ENCODE measurements around the gene CERS2. TPM values are rescaled to one million over a fixed set of nuclear protein-coding genes. Genes with fewer than 3 reads are reported as not detected.

The CERS2 gene
- total RNA-seq, 1 experiment from 2014 or later = 226 TPM

GRCh38 chr1:150987924-150988323 lies 13.3 kb upstream of the CERS2 start:
- no peak overlapping the region for H3K4me3 Mint-ChIP-seq (ENCODE audit: low read depth, unreplicated experiment)
- H3K36me3 Mint-ChIP-seq (ENCODE audit: insufficient read depth, unreplicated experiment) = peaks cover 10% of the 10 kb centered on the region
- no peak overlapping the region for H3K27ac Mint-ChIP-seq (ENCODE audit: unreplicated experiment)
- TF ChIP-seq CTCF (IDR thresholded peaks at IDR 0.05; ENCODE audit: unreplicated experiment) = no peak
- intact Hi-C loops (cut with micrococcal nuclease; ENCODE audit: unreplicated experiment) = no loop called here
- H3K27me3 Mint-ChIP-seq (ENCODE audit: unreplicated experiment) = no peaks in the 10 kb centered on the region
- no peak for DNase-seq
- CTCF ChIA-PET = no interaction called here
- no peaks in the 10 kb centered on the region for H3K9me3 Mint-ChIP-seq (ENCODE audit: low read depth, unreplicated experiment)
- no TSS peak for BruUV-seq (replicated peaks)
- peaks cover 33% of the 10 kb centered on the region for H3K4me1 Mint-ChIP-seq (ENCODE audit: low read depth, unreplicated experiment)

- Mint-ChIP-seq H3K36me3 (ENCODE audit: insufficient read depth, unreplicated experiment) (peaks cover 16% of the 10 kb centered on the region), H3K27ac (ENCODE audit: unreplicated experiment) (no peak overlapping the region), H3K4me3 (ENCODE audit: low read depth, unreplicated experiment) (no peak overlapping the region), H3K27me3 (ENCODE audit: unreplicated experiment) (no peaks in the 10 kb centered on the region), H3K4me1 (ENCODE audit: low read depth, unreplicated experiment) (peaks cover 54% of the 10 kb centered on the region), H3K9me3 (ENCODE audit: low read depth, unreplicated experiment) (no peaks in the 10 kb centered on the region)
- intact Hi-C loops (cut with micrococcal nuclease; ENCODE audit: unreplicated experiment) = no loop called here
- no peak for TF ChIP-seq CTCF (IDR thresholded peaks at IDR 0.05; ENCODE audit: unreplicated experiment)
- TSS peak; percentile 11 for BruUV-seq (replicated peaks)
- DNase-seq = no peak
- CTCF ChIA-PET = interaction anchor here (0.6 to 1.7 kb wide), 4 partner anchors 9 to 760 kb away, joined by 3 to 4 read pairs (median 4); partner anchors contain the start of gene MINDY1
Observed at GRCh38 chr1:150985179-150985825, 10.7 kb upstream of the CERS2 start.

GRCh38 chr1:150981805-150982712 lies 7.4 kb upstream of the CERS2 start, which contains the start of gene ANXA9:
ANXA9 (plus strand) TSS chr1:150982292; CDS start chr1:150983106, 814 bp downstream.
- H3K4me1 Mint-ChIP-seq (ENCODE audit: low read depth, unreplicated experiment) = peaks cover 62% of the 10 kb centered on the region
- TF ChIP-seq CTCF (IDR thresholded peaks at IDR 0.05; ENCODE audit: unreplicated experiment) = no peak
- CTCF ChIA-PET = interaction anchor here (0.5 to 2.3 kb wide), 9 partner anchors 14 to 285 kb away, joined by 3 to 32 read pairs (median 4); partner anchors contain the start of genes GOLPH3L, MINDY1 and SETDB1
- no peaks in the 10 kb centered on the region for H3K27me3 Mint-ChIP-seq (ENCODE audit: unreplicated experiment)
- no TSS peak for BruUV-seq (replicated peaks)
- H3K9me3 Mint-ChIP-seq (ENCODE audit: low read depth, unreplicated experiment) = no peaks in the 10 kb centered on the region
- H3K36me3 Mint-ChIP-seq (ENCODE audit: insufficient read depth, unreplicated experiment) = peaks cover 12% of the 10 kb centered on the region
- DNase-seq = peak; percentile 73
- intact Hi-C loops (cut with micrococcal nuclease; ENCODE audit: unreplicated experiment) = no loop called here
- peak within 1 kb of the TSS; percentile 90 for H3K27ac Mint-ChIP-seq (ENCODE audit: unreplicated experiment)
- H3K4me3 Mint-ChIP-seq (ENCODE audit: low read depth, unreplicated experiment) = peak within 1 kb of the TSS; percentile 60

- CTCF ChIA-PET = interaction anchor here (0.6 to 2.3 kb wide), 10 partner anchors 7 to 426 kb away, joined by 3 to 32 read pairs (median 4); partner anchors contain the start of genes GOLPH3L, MINDY1 and SETDB1
- Mint-ChIP-seq H3K4me3 (ENCODE audit: low read depth, unreplicated experiment) (peak overlapping the region; percentile 60), H3K27ac (ENCODE audit: unreplicated experiment) (peak overlapping the region; percentile 90), H3K27me3 (ENCODE audit: unreplicated experiment) (no peaks in the 10 kb centered on the region), H3K4me1 (ENCODE audit: low read depth, unreplicated experiment) (peaks cover 69% of the 10 kb centered on the region), H3K36me3 (ENCODE audit: insufficient read depth, unreplicated experiment) (peaks cover 13% of the 10 kb centered on the region), H3K9me3 (ENCODE audit: low read depth, unreplicated experiment) (no peaks in the 10 kb centered on the region)
- no TSS peak for BruUV-seq (replicated peaks)
- no peak for TF ChIP-seq CTCF (IDR thresholded peaks at IDR 0.05; ENCODE audit: unreplicated experiment)
- peak; percentile 79 for DNase-seq
- intact Hi-C loops (cut with micrococcal nuclease; ENCODE audit: unreplicated experiment) = no loop called here
Observed at GRCh38 chr1:150981177-150981804, 6.7 kb upstream of the CERS2 start.

Data from Calu3 (cell line).